Neuronal stem cell (in vitro differentiated cells): ENCODE measurements around the gene PSENEN.
"Not testable (repeated sequence)": the region's sequence is repeated elsewhere in the genome, so short reads cannot be mapped to it uniquely, and the experiment has no call there.

Experiments
- DNase-seq: peaks from one replicate; pipeline ENCODE4 v3.0.0-alpha.2; 2013; ENCODE audit warnings: low spot score
- H2AFZ ChIP-seq: one replicate; pipeline ENCODE4 v1.6.1; 2013; ENCODE audit warnings: mild to moderate bottlenecking, low read length, inconsistent platforms
- H2AK5ac ChIP-seq: 2 replicates; pipeline ENCODE4 v1.6.1; 2013; ENCODE audit warnings: low read depth, mild to moderate bottlenecking, inconsistent platforms, low read length, moderate library complexity, mixed read lengths
- H2BK120ac ChIP-seq: 2 replicates; pipeline ENCODE4 v1.6.1; 2013; ENCODE audit warnings: low read depth, mild to moderate bottlenecking, inconsistent platforms, low read length, moderate library complexity, mixed read lengths
- H2BK12ac ChIP-seq: one replicate; pipeline ENCODE4 v1.6.1; 2013; ENCODE audit warnings: low read length, inconsistent platforms
- H2BK15ac ChIP-seq: 2 replicates; pipeline ENCODE4 v1.6.1; 2013; ENCODE audit warnings: mild to moderate bottlenecking, low read length, inconsistent platforms, mixed read lengths
- H2BK5ac ChIP-seq: one replicate; pipeline ENCODE4 v1.6.1; 2013; ENCODE audit warnings: inconsistent platforms, mild to moderate bottlenecking, low read length, moderate library complexity
- H3K14ac ChIP-seq: one replicate; pipeline ENCODE4 v1.6.1; 2013; ENCODE audit warnings: low read length, inconsistent platforms
- H3K18ac ChIP-seq: 2 replicates; pipeline ENCODE4 v1.6.1; 2013; ENCODE audit warnings: low read length, inconsistent platforms
- H3K23ac ChIP-seq: 2 replicates; pipeline ENCODE4 v1.6.1; 2013; ENCODE audit warnings: low read depth, mild to moderate bottlenecking, mixed read lengths, low read length, inconsistent platforms; ENCODE audit not compliant: poor library complexity
- H3K27ac ChIP-seq: replicated peaks from 3 replicates; pipeline ENCODE4 v1.5.1; 2013; ENCODE audit warnings: low read length, inconsistent platforms
- H3K27me3 ChIP-seq, 3 experiments: 2 replicates each; pipeline ENCODE4 v1.6.1; 2013; ENCODE audit warnings: low read length in 3 of 3, mild to moderate bottlenecking in 2 of 3, inconsistent platforms in 1 of 3, low read depth in 1 of 3, mixed read lengths in 1 of 3, moderate library complexity in 1 of 3; ENCODE audit not compliant: control insufficient read depth in 3 of 3, insufficient read depth in 3 of 3
- H3K36me3 ChIP-seq, 2 donors: replicated peaks in 1 of 2; 2 replicates each; pipeline ENCODE4 v1.6.1; 2013; ENCODE audit warnings: low read length in 2 of 2; ENCODE audit not compliant: control insufficient read depth in 2 of 2, insufficient read depth in 2 of 2
- H3K4ac ChIP-seq: 2 replicates; pipeline ENCODE4 v1.6.1; 2013; ENCODE audit warnings: inconsistent platforms, mild to moderate bottlenecking, low read length, moderate library complexity
- H3K4me1 ChIP-seq, 2 donors: 1 replicate in 1 of 2; 2 replicates in 1 of 2; pipeline ENCODE4 v1.6.1; 2013; ENCODE audit warnings: low read length in 2 of 2, low read depth in 1 of 2; ENCODE audit not compliant: control insufficient read depth in 2 of 2, insufficient read depth in 1 of 2
- H3K4me2 ChIP-seq: one replicate; pipeline ENCODE4 v1.6.1; 2013; ENCODE audit warnings: mild to moderate bottlenecking, low read length, inconsistent platforms; ENCODE audit not compliant: insufficient read depth, poor library complexity, severe bottlenecking
- H3K4me3 ChIP-seq, 2 donors: 2 replicates each; pipeline ENCODE4 v1.5.1; 2013; ENCODE audit warnings: low read length in 2 of 2, mild to moderate bottlenecking in 2 of 2, inconsistent platforms in 1 of 2, moderate library complexity in 1 of 2
- H3K79me1 ChIP-seq: one replicate; pipeline ENCODE4 v1.6.1; 2013; ENCODE audit warnings: low read depth, mild to moderate bottlenecking, inconsistent platforms, low read length, moderate library complexity
- H3K9ac ChIP-seq: one replicate; pipeline ENCODE4 v1.6.1; 2013; ENCODE audit warnings: mild to moderate bottlenecking, low read depth, low read length, inconsistent platforms; ENCODE audit not compliant: poor library complexity
- H3K9me3 ChIP-seq, 2 donors: replicated peaks in 1 of 2; 2 replicates each; pipeline versions ENCODE3 to v1.6.1; 2013; ENCODE audit warnings: low read length in 2 of 2, mild to moderate bottlenecking in 2 of 2, inconsistent platforms in 1 of 2, low read depth in 1 of 2, mixed read lengths in 1 of 2, moderate library complexity in 1 of 2; ENCODE audit not compliant: control insufficient read depth in 2 of 2, insufficient read depth in 1 of 2
- H4K8ac ChIP-seq: one replicate; pipeline ENCODE4 v1.6.1; 2013; ENCODE audit warnings: low read depth, mild to moderate bottlenecking, inconsistent platforms, low read length, moderate library complexity
- H4K91ac ChIP-seq: one replicate; pipeline ENCODE4 v1.6.1; 2013; ENCODE audit warnings: low read length, low read depth, mild to moderate bottlenecking, inconsistent platforms; ENCODE audit not compliant: poor library complexity
- WGBS, 2 donors: extraction: QIAGEN DNeasy Blood & Tissue Kit; methylation state at CpG; one replicate each; pipeline ENCODE4 v1.1.7; 2013; ENCODE audit warnings: missing lambda C conversion rate in 2 of 2, mixed read lengths in 1 of 2; ENCODE audit not compliant: insufficient read length in 2 of 2, insufficient replicate concordance in 1 of 2; ENCODE audit errors: extremely low coverage in 2 of 2; 5-methylcytosine and 5-hydroxymethylcytosine counted together

Gene PSENEN

GRCh38 chr19:35767288-35768081, 22.0 kb downstream of the PSENEN start:
- H3K79me1 ChIP-seq = peaks cover 3% of the 10 kb centered on the region
- no peaks in the 10 kb centered on the region for H3K9me3 ChIP-seq
- H2BK5ac ChIP-seq = no peak overlapping the region
- no peak overlapping the region for H3K4me3 ChIP-seq
- H3K27me3 ChIP-seq = no peaks in the 10 kb centered on the region
- no peak for DNase-seq
- no peak overlapping the region for H4K91ac ChIP-seq
- no peak overlapping the region for H2BK15ac ChIP-seq
- H2BK120ac ChIP-seq = no peak overlapping the region
- peaks cover 0 to 5% of the 10 kb centered on the region in 2 donors for H3K4me1 ChIP-seq
- H3K18ac ChIP-seq = no peak overlapping the region
- H3K23ac ChIP-seq = peak overlapping the region; percentile 43
- H3K27ac ChIP-seq = no peak overlapping the region
- peak overlapping the region; percentile 81 for H3K9ac ChIP-seq
- H2AFZ ChIP-seq = no peak overlapping the region
- no peak overlapping the region for H4K8ac ChIP-seq
- peak overlapping the region; percentile 11 for H3K4me2 ChIP-seq
- whole genome bisulfite sequencing, 2 donors = no CpG with 5 or more reads among the region's 34 CpGs
- peak overlapping the region; percentile 66 for H3K4ac ChIP-seq
- no peak overlapping the region for H2AK5ac ChIP-seq
- H3K36me3 ChIP-seq = peaks cover 21 to 55% of the 10 kb centered on the region in 2 donors
- H3K14ac ChIP-seq = peak overlapping the region; percentile 38
- H2BK12ac ChIP-seq = no peak overlapping the region

- no peaks in the 10 kb centered on the region for H3K27me3 ChIP-seq
- H2AK5ac ChIP-seq = no peak overlapping the region
- H2BK12ac ChIP-seq = no peak overlapping the region
- DNase-seq = no peak
- H2BK120ac ChIP-seq = no peak overlapping the region
- no peak overlapping the region for H3K4me3 ChIP-seq
- H3K14ac ChIP-seq = no peak overlapping the region
- H2BK5ac ChIP-seq = peak overlapping the region; percentile 60
- WGBS, 2 donors = no CpG with 5 or more reads among the region's 15 CpGs
- H3K18ac ChIP-seq = no peak overlapping the region
- H3K27ac ChIP-seq = no peak overlapping the region
- no peak overlapping the region for H4K91ac ChIP-seq
- peaks cover 0 to 5% of the 10 kb centered on the region in 2 donors for H3K4me1 ChIP-seq
- peaks cover 3% of the 10 kb centered on the region for H3K79me1 ChIP-seq
- H3K9me3 ChIP-seq = no peaks in the 10 kb centered on the region
- H2AFZ ChIP-seq = no peak overlapping the region
- no peak overlapping the region for H3K23ac ChIP-seq
- no peak overlapping the region for H4K8ac ChIP-seq
- peak overlapping the region; percentile 81 for H3K9ac ChIP-seq
- no peak overlapping the region for H3K4me2 ChIP-seq
- H2BK15ac ChIP-seq = no peak overlapping the region
- H3K4ac ChIP-seq = no peak overlapping the region
- peaks cover 21 to 52% of the 10 kb centered on the region in 2 donors for H3K36me3 ChIP-seq
Observed at GRCh38 chr19:35768082-35768421, 22.6 kb downstream of the PSENEN start.

GRCh38 chr19:35772362-35772761, 26.9 kb downstream of the PSENEN start:
- no CpG with 5 or more reads among the region's 5 CpGs for WGBS, 2 donors
- not testable (repeated sequence) for H3K4ac ChIP-seq
- H3K36me3 ChIP-seq = peaks cover 7 to 23% of the 10 kb centered on the region in 2 donors

GRCh38 chr19:35773020-35773806, 27.8 kb downstream of the PSENEN start:
- no peak overlapping the region for H3K23ac ChIP-seq
- no peak overlapping the region for H3K4ac ChIP-seq
- H4K8ac ChIP-seq = no peak overlapping the region
- H3K9ac ChIP-seq = no peak overlapping the region
- H3K36me3 ChIP-seq = peaks cover 10 to 24% of the 10 kb centered on the region in 2 donors
- H2BK5ac ChIP-seq = no peak overlapping the region
- no peak overlapping the region for H2BK15ac ChIP-seq
- H3K18ac ChIP-seq = no peak overlapping the region
- no peak overlapping the region for H3K4me2 ChIP-seq
- H3K4me1 ChIP-seq = peaks cover 19 to 21% of the 10 kb centered on the region in 2 donors
- H2AK5ac ChIP-seq = no peak overlapping the region
- H3K27me3 ChIP-seq = no peaks in the 10 kb centered on the region
- no peak overlapping the region for H4K91ac ChIP-seq
- H3K9me3 ChIP-seq = no peaks in the 10 kb centered on the region
- H2BK120ac ChIP-seq = no peak overlapping the region
- no peak overlapping the region for H2AFZ ChIP-seq
- no peak for DNase-seq
- no peak overlapping the region for H3K14ac ChIP-seq
- H3K79me1 ChIP-seq = peaks cover 2% of the 10 kb centered on the region
- H2BK12ac ChIP-seq = no peak overlapping the region
- WGBS, 2 donors = no CpG with 5 or more reads among the region's 9 CpGs
- no peak overlapping the region for H3K27ac ChIP-seq
- no peak overlapping the region for H3K4me3 ChIP-seq

More at GRCh38 chr19:35772362-35772761, 26.9 kb downstream of the PSENEN start:
- H3K79me1 ChIP-seq, H3K14ac ChIP-seq, H3K18ac ChIP-seq, H3K9ac ChIP-seq, H2BK120ac ChIP-seq, H4K91ac ChIP-seq, H2AFZ ChIP-seq, H2BK5ac ChIP-seq, H3K23ac ChIP-seq, H2BK15ac ChIP-seq, H3K9me3 ChIP-seq, H3K27ac ChIP-seq, H2BK12ac ChIP-seq, H2AK5ac ChIP-seq, DNase-seq, H3K4me3 ChIP-seq, H3K4me2 ChIP-seq, H3K27me3 ChIP-seq: not testable (repeated sequence)
- peaks cover 19 to 21% of the 10 kb centered on the region in 2 donors for H3K4me1 ChIP-seq
- H4K8ac ChIP-seq = peak overlapping the region; percentile 17
